VCaP (cell line): ENCODE measurements around the gene COPZ1.

Source experiments
- H3K27ac ChIP-seq: fragments of 450-650 bp; 2 replicates; pipeline ENCODE4 v1.5.1; 2017
- TF ChIP-seq, protein P1 (sequence below): fragments of 450-650 bp; conservative IDR thresholded peaks from 2 replicates; pipeline ENCODE4 v1.5.1; 2017; ENCODE audit warnings: mild to moderate bottlenecking, moderate library complexity

The COPZ1 gene

GRCh38 chr12:54331461-54331860 lies 6.5 kb downstream of the COPZ1 start:
- H3K27ac ChIP-seq: no peak overlapping the region
- TF ChIP-seq, protein P1, sequence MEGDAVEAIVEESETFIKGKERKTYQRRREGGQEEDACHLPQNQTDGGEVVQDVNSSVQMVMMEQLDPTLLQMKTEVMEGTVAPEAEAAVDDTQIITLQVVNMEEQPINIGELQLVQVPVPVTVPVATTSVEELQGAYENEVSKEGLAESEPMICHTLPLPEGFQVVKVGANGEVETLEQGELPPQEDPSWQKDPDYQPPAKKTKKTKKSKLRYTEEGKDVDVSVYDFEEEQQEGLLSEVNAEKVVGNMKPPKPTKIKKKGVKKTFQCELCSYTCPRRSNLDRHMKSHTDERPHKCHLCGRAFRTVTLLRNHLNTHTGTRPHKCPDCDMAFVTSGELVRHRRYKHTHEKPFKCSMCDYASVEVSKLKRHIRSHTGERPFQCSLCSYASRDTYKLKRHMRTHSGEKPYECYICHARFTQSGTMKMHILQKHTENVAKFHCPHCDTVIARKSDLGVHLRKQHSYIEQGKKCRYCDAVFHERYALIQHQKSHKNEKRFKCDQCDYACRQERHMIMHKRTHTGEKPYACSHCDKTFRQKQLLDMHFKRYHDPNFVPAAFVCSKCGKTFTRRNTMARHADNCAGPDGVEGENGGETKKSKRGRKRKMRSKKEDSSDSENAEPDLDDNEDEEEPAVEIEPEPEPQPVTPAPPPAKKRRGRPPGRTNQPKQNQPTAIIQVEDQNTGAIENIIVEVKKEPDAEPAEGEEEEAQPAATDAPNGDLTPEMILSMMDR: no peak

GRCh38 chr12:54333420-54334034 lies 8.6 kb downstream of the COPZ1 start:
- TF ChIP-seq, protein P1: no peak
- H3K27ac ChIP-seq: no peak overlapping the region

- H3K27ac ChIP-seq: no peak overlapping the region
- TF ChIP-seq, protein P1: no peak
Measured at GRCh38 chr12:54337280-54337842, 12.4 kb downstream of the COPZ1 start.

GRCh38 chr12:54337854-54338650 lies 13.1 kb downstream of the COPZ1 start:
- TF ChIP-seq, protein P1: no peak
- H3K27ac ChIP-seq: no peak overlapping the region

GRCh38 chr12:54338698-54339296 lies 13.9 kb downstream of the COPZ1 start:
- no peak overlapping the region for H3K27ac ChIP-seq
- TF ChIP-seq, protein P1: no peak

- H3K27ac ChIP-seq: no peak overlapping the region
- TF ChIP-seq, protein P1: no peak
Measured at GRCh38 chr12:54340846-54341245, 15.9 kb downstream of the COPZ1 start.
